HG02970 (cell line): ENCODE measurements around the gene EEF1AKMT2.
"Not testable (repeated sequence)": the region's sequence is repeated elsewhere in the genome, so short reads cannot be mapped to it uniquely, and the experiment has no call there.

ENCODE experiments used
- ATAC-seq: cut with Tn5 transposase; IDR thresholded peaks from one replicate; pipeline ENCODE4 v1.9.1; 2021; ENCODE audit warnings: mild to moderate bottlenecking, moderate library complexity, moderate number of reproducible peaks; ENCODE audit not compliant: unreplicated experiment, low FRiP score

The EEF1AKMT2 gene

DNA sequence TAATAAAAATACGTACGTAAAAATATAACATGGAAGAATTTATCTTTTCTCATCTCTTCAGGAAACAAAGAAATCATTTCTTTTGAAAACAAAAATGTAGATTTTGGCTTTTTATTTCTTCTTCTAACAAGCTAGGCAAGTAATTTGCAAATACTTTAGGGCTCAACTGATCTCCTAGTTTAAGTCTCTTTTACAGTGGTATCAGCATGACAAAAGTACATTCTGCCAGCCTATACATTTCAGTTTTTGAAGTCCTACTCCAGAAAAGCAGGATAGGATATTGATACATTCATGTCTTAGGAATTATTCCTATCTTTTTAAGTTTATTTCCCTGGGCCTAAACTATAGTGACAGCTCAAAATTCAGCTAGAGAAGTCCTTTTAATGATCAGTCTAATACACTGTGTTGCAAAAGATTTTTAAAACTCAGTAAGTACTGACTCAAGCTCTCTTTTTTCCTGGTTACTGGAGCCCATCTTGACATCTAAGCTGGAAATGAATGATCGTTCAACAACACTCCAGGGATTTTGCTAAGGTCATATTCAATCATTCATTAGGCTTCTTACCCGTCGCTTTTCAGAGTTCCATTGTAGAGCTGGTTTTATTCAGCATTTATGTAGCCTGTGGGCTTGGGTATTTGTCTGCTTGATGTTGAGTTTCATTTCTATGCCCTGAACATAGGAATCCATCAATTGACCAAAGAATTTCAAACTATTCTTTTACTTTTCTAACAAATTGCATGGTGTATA is 35.4 kb downstream of the EEF1AKMT2 start:
- ATAC-seq, result no peak

DNA sequence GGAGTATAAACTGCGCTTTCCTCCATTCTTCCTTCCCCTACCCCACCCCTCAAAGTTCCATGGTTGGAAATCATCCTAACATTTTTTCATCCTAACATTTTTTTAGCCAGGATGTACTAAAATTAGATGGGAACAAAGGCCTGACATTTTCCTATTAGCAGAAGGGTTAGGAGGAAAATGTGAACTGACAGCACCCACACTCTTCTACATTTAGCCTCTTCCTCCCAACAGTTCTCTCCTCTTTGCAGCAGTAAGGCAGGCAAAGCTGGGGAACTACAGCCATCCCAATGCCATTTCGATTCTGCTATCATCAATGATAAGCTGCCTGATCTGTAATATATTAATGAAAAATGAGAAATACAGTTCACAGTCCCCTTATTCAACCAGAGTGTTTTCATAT is 36.1 kb downstream of the EEF1AKMT2 start:
- no peak for ATAC-seq

DNA sequence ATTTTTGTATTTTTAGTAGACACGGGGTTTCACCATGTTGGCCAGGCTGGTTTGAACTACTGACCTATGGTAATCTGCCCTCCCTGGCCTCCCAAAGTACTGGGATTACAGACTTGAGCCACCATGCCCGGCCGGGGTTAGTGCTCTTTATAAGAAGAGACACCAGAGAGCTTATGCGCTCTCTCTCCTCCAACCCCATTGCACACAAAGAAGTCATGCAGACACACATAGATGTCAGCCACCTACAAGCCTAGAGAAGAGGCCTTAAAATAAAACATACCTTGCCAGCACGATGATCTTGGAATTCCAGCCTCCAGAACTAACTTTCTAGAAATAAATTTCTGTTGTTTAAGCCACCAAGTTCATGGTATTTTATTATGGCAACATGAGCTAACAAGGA is 37.5 kb downstream of the EEF1AKMT2 start:
- no peak for ATAC-seq

DNA sequence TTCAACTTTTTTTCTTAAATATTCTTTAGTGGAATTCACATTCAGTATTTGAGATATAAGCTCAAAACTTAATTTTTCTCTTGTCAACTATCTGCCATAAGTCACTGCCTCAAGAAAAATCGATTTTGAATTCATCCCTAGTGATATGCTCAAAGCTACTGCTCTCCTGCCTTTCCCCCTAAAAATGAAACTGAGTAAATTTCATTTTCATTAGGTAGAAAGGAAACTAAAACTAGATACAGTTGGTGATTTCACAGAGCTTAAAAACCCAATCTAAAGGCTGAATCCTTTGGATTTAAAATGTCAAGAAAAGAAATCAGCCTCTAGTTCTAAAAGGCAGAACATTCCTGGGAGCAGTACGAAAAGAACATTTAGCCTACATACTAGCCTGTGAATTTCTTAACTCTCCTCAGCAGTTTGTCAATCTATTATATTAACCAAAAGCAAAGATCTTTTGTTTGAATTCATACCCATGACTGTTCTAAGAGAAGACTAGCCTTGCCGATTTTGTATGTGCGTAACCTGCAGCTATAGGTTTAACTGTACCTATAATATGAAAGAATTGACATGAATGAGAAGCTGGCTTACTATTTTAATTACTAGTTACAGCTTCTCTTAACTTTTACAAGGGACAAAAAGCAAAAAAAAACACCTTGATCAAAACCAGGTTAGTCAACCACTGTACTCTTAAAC is 42.6 kb downstream of the EEF1AKMT2 start:
- ATAC-seq, result no peak

DNA sequence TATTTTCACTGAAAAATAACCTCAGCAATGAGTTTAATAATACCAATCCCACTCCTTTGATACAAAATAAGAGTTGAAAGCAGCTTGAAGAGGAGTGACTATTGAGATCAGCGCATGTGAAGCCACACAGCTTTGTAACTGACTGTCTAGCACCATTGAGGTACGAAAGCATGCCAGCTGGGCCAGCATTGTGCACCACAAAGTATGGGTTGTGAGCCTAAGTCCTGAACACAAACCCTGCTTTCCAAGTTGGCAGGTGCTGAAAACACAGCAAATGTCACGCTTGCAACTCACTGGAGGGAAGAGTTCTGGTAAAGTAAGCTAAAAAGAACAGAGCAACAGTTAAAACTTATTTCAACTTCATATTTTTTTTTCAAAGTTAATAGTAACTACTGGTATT is 43.5 kb downstream of the EEF1AKMT2 start:
- no peak for ATAC-seq

DNA sequence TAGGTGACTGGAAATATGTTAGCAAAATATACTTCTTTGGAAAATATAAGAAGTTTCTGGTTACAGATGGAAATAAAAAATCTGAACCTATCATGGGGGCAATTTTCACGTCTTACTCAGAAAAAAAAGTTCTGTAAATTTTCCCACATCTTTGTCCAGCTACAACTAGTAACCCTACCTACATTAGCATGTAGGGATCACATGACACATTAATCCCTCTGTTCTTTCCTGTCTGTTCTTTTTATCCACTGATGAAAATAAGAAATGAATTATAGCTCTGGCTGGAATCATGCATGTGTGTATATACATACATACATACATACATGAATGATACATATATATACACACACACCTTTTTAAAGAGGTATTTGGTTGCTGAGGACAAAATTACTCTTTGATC is 43.9 kb downstream of the EEF1AKMT2 start:
- no peak for ATAC-seq

DNA sequence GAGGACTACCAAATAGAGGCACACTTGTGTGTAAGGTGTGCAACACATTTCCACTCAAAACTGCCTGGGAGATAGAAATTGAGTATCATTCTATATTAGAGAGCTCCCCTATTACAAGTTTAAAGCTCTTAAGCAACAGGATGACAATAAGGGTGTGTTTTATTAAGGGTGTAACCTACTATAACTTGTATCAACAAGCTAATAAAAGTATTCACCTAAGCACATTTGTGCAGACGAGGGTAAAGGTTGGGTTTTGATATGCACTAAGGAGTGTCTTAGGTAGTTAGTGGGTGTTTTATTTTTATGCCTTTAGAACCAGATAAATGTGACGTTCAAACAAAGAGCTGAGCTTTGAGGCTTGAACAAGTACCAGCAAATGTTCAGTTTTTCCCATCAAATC is 44.7 kb downstream of the EEF1AKMT2 start:
- no peak for ATAC-seq

DNA sequence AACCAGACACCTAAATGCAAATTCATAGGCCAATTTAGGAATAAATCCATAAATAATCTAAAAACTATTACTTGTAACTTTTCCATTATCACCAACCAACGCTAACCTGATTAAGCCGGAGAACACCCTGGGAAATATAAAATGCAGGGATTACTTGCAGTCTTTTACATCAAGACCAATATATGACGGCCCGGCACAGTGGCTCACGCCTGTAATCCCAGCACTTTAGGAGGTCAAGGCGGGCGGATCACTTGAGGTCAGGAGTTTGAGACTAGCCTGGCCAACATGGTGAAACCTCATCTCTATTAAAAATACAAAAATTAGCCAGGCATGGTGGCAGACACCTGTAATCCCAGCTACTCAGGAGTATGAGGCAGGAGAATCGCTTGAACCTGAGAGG is 45.2 kb downstream of the EEF1AKMT2 start:
- ATAC-seq, result not testable (repeated sequence)

DNA sequence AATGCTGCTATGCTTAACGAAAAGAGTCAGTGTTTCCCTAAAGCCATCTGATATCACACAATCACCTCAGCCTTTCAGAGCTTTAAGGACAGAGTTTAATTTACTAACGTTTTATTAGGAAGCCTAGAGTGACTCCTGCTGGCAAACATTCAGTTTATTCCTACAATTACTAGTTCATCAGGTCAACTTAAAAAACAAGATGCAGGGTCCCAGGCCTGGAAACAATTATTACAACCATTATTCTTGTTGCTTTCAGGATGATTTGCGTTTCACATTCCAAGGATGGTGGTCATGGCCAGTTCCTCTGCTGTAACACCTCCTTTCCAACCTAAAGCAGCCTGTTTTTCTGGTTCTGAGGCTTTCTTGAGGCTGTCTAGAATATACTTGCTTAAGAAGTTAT is 46.0 kb downstream of the EEF1AKMT2 start:
- no peak for ATAC-seq

DNA sequence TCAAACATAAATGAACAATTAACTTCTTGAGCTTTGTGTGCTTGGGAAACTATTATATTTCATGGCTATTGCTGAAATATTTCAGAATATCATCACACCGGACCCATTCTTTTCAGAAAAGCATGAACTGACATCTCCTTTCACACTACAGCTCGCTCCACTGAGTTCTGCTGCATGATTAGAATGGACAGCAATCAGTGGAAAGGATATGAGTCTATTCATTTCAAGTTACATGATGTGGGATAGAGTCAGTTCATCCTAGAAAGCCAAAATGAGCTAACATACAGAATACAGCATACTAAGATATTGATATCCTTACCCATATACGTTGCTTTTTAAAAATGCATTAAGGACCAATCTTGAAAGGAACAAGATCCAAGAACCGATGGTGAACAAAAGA is 46.4 kb downstream of the EEF1AKMT2 start:
- ATAC-seq, result no peak

DNA sequence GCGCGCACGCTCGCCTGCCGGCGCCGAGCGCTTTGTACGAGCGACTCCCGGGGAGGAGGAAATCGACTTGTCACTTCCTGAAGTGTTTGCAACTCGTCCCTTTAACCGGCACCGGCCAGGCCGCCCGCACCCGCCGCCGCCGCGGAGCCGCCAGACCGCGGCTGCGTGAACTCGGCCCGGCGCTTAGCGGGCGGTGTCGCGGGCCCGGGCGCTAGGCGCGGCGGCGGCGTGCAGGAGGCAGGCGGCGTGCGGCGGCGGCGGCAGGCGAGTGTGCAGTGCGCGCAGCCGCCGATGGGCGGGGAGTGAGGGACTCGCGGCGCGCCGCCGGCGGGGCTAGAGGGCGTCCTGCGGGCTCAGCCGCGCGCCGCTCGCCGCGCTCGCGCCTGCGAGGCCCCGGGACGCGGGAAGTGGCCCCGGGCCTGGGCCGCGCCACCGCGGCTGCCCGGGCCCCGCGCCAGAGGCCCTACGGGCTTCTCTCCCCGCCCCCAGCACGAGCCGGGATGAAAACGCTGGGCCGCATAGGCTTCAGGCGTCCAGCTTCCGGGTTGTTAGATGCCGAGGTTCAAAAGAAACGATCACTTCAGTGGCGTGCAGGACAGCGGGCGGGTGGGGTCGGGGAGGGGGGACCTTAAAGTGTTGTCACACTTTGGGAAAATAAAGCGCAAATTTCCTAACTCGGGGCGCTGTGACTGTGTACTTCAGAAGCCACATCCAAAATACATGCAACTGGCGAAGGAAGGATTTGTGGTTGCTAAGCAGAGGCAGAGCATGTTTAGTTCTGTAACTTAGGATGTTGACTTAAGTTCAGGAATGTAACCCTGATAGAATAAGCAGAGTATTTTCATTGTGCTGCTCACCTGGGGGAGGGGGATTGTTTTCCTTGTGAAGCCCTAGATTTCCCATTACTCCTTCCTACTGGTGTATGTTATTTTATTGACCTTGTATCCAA is 47.3 kb downstream of the EEF1AKMT2 start, which contains the start of gene FAM53B:
TSS of gene FAM53B (minus strand) at position 277 of the 949 bp plus-strand sequence. CDS start 37,665 bp downstream, outside the sequence.
- peak; percentile 65 for ATAC-seq

DNA sequence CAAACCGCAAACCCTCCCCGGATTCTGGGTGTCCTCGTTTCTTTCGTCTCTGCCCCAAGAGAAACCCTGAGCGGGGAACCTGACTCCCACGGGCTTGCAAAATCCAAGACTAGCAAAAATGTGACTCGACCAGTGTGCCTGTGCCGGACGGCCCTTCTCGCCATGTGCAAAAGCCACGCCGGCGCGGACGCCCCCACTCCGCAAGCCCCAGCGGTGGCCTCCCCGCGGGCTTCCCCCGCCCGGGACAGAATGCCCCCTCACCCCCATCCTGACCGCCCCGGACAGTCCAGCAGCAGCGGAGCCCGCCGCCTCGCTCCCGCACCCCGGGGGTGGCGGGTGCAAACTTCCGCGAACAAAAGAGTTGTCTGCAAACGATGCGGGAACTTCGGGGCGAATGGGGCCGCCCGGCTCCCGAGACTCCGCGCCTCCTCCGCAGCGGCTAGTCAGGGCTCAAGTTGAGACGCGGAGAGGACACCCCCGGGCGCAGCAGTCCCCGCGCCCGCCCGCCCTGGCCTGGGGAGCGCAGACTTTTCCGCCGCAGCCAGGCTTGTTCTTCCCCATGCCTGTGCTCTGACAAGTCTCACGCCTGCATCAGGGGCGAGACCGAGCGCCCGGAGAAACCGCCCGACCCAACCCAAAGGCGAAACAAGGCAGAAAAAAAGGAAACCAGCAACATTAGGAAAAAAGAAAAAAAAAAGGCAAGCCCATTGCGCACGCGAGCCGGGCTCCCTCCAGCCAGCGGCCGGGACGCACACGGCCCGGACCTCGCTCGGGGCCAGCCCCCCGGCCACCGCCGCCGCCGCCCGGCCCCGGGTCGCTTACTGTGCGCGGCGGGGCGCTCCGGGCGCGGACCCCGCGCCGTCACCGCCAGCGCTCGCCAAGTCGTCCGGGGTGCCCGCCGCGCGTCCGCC is 48.2 kb downstream of the EEF1AKMT2 start:
- ATAC-seq, result peak; percentile 18

DNA sequence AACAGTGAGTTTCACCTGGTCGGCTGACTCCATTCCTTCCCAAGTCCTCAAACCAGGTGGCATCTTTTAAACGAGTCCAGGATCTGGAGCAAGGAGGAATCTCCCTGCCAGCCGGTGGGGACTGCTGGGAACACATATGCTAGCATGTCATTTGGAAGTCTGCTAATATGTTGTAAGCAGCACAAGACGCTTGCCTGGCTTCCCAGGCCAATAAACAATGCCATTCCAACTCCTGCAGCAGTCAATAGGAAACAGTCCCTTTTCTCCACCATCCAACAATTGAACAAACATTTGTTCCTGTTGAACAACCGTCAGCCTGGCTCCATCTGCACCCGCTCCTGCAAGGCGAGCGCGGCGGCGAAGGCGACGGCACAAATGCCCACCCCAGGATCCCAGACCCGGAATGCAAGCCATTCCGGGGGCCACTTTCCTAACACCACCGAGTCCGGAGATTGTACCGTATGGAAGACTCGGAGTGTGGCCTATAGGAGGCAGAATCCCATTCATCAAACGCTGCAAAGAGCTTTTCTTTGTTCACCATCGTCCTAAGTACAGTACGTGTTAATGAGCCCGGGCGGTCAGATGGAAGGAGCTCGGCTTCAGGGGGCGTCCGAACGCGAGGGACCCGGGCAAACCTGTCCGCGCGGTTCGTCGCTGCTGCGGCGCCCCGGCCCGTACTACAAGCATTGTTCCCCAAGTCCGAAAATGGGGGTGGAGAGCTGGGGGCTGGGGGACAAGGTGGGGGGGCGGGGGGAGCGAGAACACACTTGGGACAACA is 49.1 kb downstream of the EEF1AKMT2 start:
- no peak for ATAC-seq

DNA sequence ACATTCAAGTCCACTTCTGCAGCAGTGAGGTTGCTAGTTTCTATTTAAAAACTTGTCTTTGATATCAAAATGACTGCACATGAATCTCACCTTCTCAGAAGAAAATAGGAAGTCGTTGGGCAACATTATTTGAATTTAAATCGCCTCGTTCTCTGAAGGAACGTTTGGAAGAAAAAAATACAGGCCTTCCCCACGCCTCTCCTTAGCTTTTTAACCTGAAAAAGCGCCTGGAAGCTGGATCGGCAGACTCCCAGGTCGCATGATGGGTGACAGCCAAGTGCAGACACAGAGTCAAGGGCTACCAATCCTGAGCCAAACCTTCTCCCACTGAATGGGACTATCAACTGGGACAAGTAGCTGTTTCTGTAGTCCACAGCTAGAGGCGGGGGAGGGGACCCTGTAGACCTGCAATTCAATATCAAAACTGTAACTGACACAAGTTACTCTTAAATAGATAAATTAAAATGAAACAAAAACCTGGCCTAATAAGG is 49.7 kb downstream of the EEF1AKMT2 start:
- ATAC-seq, result no peak

DNA sequence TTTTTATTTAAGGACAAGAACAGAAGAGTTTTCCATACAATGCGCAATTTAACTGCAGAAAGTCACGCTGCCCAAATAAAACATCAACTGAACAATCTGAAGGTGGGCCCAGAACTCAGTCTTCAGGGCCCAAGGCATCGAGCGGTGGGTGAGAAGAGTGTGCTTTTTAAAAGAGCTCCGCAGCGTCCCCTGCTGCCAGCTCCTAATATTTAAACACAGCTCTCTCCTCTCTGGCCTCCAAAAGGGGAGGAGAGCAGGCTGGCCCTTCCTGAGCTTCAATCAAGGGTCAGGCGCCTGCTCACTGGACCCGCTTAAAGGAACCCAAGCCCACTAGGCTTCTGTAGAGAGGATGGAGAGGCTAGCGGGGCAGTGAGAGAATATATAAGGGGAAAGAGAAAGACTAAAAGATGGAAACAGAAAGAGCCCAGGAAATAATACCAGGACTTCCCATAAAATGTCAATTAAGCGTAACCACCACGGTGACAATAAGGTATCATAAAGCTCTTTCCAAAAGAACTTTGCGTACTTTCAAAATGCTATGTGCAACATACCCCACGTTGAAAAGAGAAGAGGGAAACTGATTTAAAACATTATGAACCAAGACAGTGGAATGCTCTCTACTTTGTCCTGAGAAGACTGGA is 50.3 kb downstream of the EEF1AKMT2 start:
- no peak for ATAC-seq

DNA sequence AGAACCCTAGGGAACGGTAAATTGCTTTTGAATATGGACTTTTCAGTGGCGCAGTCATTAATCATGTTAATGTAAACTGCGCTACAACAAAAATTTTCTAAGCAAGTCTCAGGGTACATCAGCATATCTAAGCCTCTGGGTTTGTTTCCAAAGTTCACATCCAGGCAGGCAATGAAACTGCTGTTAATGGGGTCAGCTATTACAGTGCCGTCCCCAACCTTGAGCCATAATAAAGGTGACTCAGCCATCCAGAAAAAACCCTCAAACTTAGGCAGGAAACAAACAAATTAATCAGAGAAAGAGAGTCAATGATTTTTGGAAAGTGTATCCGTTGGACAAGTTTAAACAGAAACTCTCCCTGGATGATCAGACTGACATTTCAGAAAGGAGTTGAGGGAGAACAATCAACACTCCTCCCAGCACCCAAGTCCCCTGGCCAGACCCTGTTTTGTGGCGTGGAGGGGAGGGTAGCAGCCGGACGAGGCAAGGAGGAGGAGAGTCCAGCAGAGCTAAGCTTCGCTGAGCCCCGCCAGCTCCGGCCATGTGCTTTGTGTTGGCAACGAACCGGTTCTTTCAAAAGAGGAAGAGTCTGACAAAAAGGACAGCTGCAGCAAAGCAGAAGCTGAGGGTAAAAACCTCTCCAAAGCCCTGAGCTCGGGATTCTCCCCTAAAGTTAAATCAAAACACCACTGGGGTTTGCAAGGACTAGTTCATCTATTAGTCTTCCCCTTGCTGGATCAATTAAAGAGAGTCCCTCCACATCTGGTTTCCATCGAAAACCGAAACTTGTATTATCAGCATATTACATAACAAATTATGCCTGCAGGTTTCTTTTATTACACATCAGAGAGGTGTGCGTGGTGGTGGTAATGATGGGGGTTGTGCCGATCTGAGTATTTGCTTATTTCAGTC is 51.1 kb downstream of the EEF1AKMT2 start:
- no peak for ATAC-seq

DNA sequence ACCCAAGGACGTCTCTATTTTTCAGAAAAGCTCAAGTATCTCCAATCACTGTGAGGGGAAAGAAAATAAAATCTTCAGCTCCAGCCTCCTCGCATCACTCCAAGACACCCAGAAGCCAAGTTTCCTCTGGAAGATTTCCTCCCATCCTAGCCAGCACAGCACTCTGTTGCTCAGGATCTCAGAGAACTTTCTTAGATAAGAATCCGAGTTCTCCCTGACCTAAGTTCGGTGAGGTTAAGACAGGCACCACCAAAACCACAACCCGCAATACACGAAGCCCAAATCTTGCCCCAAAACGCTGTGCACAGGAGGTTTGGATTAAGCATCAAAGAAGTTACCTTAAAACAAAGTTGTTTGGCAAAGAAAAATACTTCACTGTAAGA is 51.7 kb downstream of the EEF1AKMT2 start:
- ATAC-seq, result no peak
